DOHH2 (cell line): ENCODE measurements around the gene SHC3.
A peak's percentile ranks its signal among the peaks of the same experiment; 100 is the strongest.

Source experiments
- H3F3A ChIP-seq: fragments of 200-600 bp; sonication (generic), shearing (Covaris generic); 2 replicates; pipeline ENCODE4 v1.6.0; 2016; ENCODE audit warnings: antibody characterized with exemption, mild to moderate bottlenecking; ENCODE audit not compliant: control insufficient read depth, insufficient read depth
- H3K27ac ChIP-seq: fragments of 200-600 bp; sonication (generic); 2 replicates; pipeline ENCODE4 v1.5.1; 2014; ENCODE audit warnings: low read depth, mild to moderate bottlenecking, low read length, moderate library complexity
- H3K27me3 ChIP-seq: fragments of 200-600 bp; sonication (generic); 2 replicates; pipeline ENCODE4 v1.6.1; 2014; ENCODE audit warnings: mild to moderate bottlenecking, low read length, mixed read lengths; ENCODE audit not compliant: control insufficient read depth
- H3K36me3 ChIP-seq: fragments of 200-600 bp; sonication (generic); 2 replicates; pipeline ENCODE4 v1.6.1; 2014; ENCODE audit warnings: mild to moderate bottlenecking, low read length, moderate library complexity, mixed read lengths; ENCODE audit not compliant: control insufficient read depth
- H3K4me1 ChIP-seq: fragments of 200-600 bp; sonication (generic); 2 replicates; pipeline ENCODE4 v1.6.1; 2014; ENCODE audit warnings: mild to moderate bottlenecking, low read length, mixed read lengths; ENCODE audit not compliant: control insufficient read depth
- H3K4me2 ChIP-seq: fragments of 200-600 bp; sonication (generic); 2 replicates; pipeline ENCODE4 v1.6.0; 2014; ENCODE audit warnings: mild to moderate bottlenecking, low read length, moderate library complexity
- H3K4me3 ChIP-seq: fragments of 200-600 bp; sonication (generic); 2 replicates; pipeline ENCODE4 v1.5.1; 2014; ENCODE audit warnings: mild to moderate bottlenecking, low read length, mixed read lengths
- H3K79me2 ChIP-seq: fragments of 200-600 bp; sonication (generic); 2 replicates; pipeline ENCODE4 v1.6.1; 2014; ENCODE audit warnings: mild to moderate bottlenecking, low read length, mixed read lengths; ENCODE audit not compliant: control insufficient read depth
- H3K9me2 ChIP-seq: fragments of 200-600 bp; sonication (generic); replicated peaks from 2 replicates; pipeline ENCODE4 v1.6.1; 2014; ENCODE audit warnings: mild to moderate bottlenecking, low read length, mixed read lengths; ENCODE audit not compliant: control insufficient read depth
- H3K9me3 ChIP-seq: fragments of 200-600 bp; sonication (generic); 2 replicates; pipeline ENCODE4 v1.6.1; 2014; ENCODE audit warnings: antibody characterized with exemption, low read length, mixed read lengths; ENCODE audit not compliant: control insufficient read depth, insufficient read depth
- H4K20me1 ChIP-seq: fragments of 200-600 bp; sonication (generic); 2 replicates; pipeline ENCODE4 v1.6.0; 2014; ENCODE audit warnings: low read depth, mild to moderate bottlenecking, antibody characterized with exemption, low read length, moderate library complexity; ENCODE audit not compliant: control insufficient read depth, insufficient read depth
- EZH2phosphoT487 ChIP-seq: fragments of 200-600 bp; sonication (generic); IDR thresholded peaks from 2 replicates; pipeline ENCODE4 v1.6.1; 2017; ENCODE audit warnings: borderline replicate concordance, mild to moderate bottlenecking, antibody characterized with exemption, low read length, moderate library complexity, mixed read lengths
- TF ChIP-seq, protein P1 (sequence below): fragments of 200-600 bp; sonication (generic); IDR thresholded peaks from one replicate; pipeline ENCODE4 v1.5.1; 2014; ENCODE audit warnings: antibody characterized with exemption, mild to moderate bottlenecking, low read depth, low read length; ENCODE audit not compliant: poor library complexity, severe bottlenecking

Gene SHC3

DNA sequence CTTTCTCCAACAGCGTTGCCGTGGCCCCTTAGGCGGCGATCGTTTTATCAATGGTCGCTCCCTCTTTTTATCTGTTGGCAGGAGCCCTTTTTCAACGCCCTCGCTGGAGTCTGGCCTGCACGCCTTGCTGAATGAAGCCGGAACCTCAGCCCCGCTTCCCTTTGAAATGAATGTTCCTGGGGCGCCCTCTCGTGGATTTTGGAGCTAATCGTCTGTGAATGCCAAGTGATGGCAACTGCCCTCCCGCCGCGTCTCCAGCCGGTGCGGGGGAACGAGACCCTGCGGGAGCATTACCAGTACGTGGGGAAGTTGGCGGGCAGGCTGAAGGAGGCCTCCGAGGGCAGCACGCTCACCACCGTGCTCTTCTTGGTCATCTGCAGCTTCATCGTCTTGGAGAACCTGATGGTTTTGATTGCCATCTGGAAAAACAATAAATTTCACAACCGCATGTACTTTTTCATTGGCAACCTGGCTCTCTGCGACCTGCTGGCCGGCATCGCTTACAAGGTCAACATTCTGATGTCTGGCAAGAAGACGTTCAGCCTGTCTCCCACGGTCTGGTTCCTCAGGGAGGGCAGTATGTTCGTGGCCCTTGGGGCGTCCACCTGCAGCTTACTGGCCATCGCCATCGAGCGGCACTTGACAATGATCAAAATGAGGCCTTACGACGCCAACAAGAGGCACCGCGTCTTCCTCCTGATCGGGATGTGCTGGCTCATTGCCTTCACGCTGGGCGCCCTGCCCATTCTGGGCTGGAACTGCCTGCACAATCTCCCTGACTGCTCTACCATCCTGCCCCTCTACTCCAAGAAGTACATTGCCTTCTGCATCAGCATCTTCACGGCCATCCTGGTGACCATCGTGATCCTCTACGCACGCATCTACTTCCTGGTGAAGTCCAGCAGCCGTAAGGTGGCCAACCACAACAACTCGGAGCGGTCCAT, 177.4 kb downstream of the SHC3 start:
- Histone ChIP-seq H3K36me3 (no peaks in the 10 kb centered on the region), H3K9me2 (no peaks in the 10 kb centered on the region), H3F3A (no peaks in the 10 kb centered on the region), H3K27ac (no peak overlapping the region), H3K27me3 (no peaks in the 10 kb centered on the region), H3K4me1 (no peaks in the 10 kb centered on the region), H3K4me3 (no peak overlapping the region), H3K9me3 (no peaks in the 10 kb centered on the region), H4K20me1 (0 out of 2 replicates have a peak, but pooled peaks cover 3% of the 10 kb centered on the region), H3K4me2 (no peak overlapping the region), H3K79me2 (no peaks in the 10 kb centered on the region)
- TF ChIP-seq, protein P1, sequence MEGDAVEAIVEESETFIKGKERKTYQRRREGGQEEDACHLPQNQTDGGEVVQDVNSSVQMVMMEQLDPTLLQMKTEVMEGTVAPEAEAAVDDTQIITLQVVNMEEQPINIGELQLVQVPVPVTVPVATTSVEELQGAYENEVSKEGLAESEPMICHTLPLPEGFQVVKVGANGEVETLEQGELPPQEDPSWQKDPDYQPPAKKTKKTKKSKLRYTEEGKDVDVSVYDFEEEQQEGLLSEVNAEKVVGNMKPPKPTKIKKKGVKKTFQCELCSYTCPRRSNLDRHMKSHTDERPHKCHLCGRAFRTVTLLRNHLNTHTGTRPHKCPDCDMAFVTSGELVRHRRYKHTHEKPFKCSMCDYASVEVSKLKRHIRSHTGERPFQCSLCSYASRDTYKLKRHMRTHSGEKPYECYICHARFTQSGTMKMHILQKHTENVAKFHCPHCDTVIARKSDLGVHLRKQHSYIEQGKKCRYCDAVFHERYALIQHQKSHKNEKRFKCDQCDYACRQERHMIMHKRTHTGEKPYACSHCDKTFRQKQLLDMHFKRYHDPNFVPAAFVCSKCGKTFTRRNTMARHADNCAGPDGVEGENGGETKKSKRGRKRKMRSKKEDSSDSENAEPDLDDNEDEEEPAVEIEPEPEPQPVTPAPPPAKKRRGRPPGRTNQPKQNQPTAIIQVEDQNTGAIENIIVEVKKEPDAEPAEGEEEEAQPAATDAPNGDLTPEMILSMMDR = peak; percentile 74
- no peak for TF ChIP-seq EZH2phosphoT487

DNA sequence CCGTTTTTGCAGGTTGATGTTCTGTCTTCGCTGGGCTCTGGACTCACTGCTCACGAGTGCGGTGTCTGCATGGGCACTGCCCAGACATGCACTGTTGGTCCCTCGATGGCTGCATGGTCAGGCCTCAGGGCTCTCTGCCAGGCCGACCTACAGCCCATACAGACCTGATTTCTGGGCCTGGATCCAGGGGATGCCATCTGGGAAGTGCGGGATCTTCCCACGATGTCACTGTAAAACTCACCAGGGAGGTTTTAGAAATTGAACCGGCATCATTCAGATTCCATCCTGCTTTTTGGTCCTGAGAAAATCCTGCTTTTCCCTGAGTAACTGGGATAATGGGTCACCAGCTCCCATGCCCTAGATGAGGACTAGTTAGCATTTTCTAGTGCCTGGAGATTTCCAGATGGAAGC, 178.2 kb downstream of the SHC3 start:
- no peak overlapping the region for H3K4me2 ChIP-seq
- H3K36me3 ChIP-seq = no peaks in the 10 kb centered on the region
- no peak overlapping the region for H3K27ac ChIP-seq
- no peaks in the 10 kb centered on the region for H4K20me1 ChIP-seq
- H3K79me2 ChIP-seq = no peaks in the 10 kb centered on the region
- TF ChIP-seq EZH2phosphoT487 = no peak
- TF ChIP-seq, protein P1 = no peak
- H3K27me3 ChIP-seq = no peaks in the 10 kb centered on the region
- no peaks in the 10 kb centered on the region for H3K9me3 ChIP-seq
- H3K9me2 ChIP-seq = no peaks in the 10 kb centered on the region
- H3K4me1 ChIP-seq = no peaks in the 10 kb centered on the region
- H3K4me3 ChIP-seq = no peak overlapping the region
- no peaks in the 10 kb centered on the region for H3F3A ChIP-seq

DNA sequence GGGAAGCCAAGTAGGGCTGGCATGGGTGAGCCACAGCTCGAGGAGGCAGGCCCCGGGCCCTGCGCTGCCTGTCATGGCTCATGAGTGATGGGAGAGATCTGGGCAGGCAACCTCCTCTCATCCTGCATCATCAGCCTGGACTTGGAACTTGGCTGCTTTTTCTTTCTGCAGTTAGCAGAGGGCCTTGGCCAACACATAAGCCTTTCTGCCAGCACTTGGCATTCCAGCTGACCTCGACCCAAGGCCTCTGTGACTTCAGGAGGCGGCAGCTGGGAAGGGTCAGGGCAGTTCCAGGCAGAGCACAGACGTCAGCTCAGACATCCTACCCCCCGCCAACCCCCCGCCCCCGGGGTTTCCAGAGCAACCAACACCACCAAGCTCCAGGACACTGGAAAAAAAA, 179.7 kb downstream of the SHC3 start:
- no peaks in the 10 kb centered on the region for H3K9me3 ChIP-seq
- H3K79me2 ChIP-seq = no peaks in the 10 kb centered on the region
- H3K4me1 ChIP-seq = no peaks in the 10 kb centered on the region
- no peak overlapping the region for H3K27ac ChIP-seq
- H4K20me1 ChIP-seq = no peaks in the 10 kb centered on the region
- no peaks in the 10 kb centered on the region for H3K27me3 ChIP-seq
- H3K9me2 ChIP-seq = no peaks in the 10 kb centered on the region
- H3F3A ChIP-seq = no peaks in the 10 kb centered on the region
- H3K4me3 ChIP-seq = no peak overlapping the region
- TF ChIP-seq, protein P1 = no peak
- no peak for TF ChIP-seq EZH2phosphoT487
- H3K4me2 ChIP-seq = no peak overlapping the region
- H3K36me3 ChIP-seq = no peaks in the 10 kb centered on the region
